Activated T-cell treated with anti-CD3 and anti-CD28 coated beads for 4 hours (primary cell): ENCODE measurements around the gene EHF.

Source experiments
- DNase-seq: peaks from one replicate; pipeline ENCODE4 v3.0.0-alpha.2; 2020

Gene EHF

DNA sequence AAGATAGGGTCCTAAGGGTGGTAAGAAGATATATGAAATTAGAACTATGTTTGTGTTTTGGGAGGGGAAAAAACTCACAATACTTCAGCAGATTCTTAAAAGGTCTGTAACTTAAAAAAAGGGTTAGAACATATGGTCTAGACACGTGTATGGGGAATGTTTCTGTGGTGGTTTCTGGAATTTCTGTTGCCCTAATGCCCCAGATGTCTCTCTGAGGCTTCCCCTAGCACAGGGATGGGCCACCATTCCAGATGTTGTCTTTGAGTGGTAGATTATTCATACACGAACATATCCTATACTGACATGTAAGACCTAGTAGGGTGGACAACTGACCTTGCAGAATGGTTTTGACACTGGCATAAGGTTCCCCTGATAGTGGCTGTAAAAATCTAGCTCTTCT, 26.2 kb downstream of the EHF start:
- no peak for DNase-seq

GRCh38 chr11:34647532-34647931, 26.6 kb downstream of the EHF start:
- DNase-seq = no peak

DNA sequence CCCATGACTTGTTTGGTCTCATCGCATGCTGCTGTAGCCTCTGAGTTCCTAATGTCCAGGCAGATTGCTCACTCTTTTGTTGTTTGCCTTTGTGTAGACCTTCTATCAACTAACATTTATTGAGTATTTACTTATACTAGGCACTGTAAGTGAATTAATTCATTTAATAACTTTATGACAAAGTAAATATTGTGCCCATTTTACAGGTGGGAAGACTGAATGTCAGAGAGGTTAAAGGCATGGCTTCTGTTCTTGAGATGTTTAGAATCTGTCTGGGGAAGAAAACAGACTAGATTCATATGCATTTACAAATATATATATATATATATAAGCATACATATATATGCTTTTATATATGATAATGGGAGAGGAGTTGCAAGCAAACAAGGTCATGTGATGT, 27.1 kb downstream of the EHF start:
- DNase-seq = no peak

- no peak for DNase-seq
Observed at GRCh38 chr11:34649597-34649996, 28.7 kb downstream of the EHF start.

GRCh38 chr11:34650528-34650927, 29.6 kb downstream of the EHF start:
- DNase-seq = peak; percentile 62

GRCh38 chr11:34651551-34651950, 30.7 kb downstream of the EHF start:
- no peak for DNase-seq

- DNase-seq = no peak
Observed at GRCh38 chr11:34652191-34652973, 31.5 kb downstream of the EHF start.

- DNase-seq = no peak
Observed at GRCh38 chr11:34653031-34653430, 32.1 kb downstream of the EHF start.

DNA sequence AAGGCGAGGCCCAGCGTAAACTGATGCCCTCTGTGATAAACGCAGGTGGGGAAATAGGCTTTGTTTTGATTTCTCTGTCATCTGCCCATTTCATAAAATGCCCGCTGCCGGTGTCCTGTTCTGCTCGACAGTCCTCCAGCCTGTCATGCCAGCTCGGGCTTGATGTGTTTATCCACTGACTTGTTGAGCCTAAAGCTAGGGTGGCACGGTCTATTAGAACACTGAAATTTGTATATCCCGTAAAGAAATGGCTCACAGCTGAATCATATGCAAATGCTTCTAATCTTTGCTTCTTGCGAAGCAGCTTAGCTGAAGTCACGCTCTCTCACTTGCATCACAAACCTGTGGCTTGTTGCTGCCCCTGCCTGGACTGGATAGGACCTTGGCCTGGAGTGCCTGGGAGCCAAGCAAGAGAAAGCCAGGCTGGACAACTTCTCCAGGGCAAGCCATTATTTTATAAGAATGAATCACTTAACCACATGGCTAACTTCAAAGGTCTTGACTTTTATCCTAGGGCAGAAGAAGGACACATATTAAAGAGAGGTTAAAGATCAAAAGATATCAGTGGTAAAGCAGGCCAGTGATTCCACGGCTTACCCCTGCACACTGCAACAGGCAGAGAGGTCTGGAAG, 33.1 kb downstream of the EHF start:
- no peak for DNase-seq

GRCh38 chr11:34654483-34655334, 33.8 kb downstream of the EHF start:
- DNase-seq = no peak

DNA sequence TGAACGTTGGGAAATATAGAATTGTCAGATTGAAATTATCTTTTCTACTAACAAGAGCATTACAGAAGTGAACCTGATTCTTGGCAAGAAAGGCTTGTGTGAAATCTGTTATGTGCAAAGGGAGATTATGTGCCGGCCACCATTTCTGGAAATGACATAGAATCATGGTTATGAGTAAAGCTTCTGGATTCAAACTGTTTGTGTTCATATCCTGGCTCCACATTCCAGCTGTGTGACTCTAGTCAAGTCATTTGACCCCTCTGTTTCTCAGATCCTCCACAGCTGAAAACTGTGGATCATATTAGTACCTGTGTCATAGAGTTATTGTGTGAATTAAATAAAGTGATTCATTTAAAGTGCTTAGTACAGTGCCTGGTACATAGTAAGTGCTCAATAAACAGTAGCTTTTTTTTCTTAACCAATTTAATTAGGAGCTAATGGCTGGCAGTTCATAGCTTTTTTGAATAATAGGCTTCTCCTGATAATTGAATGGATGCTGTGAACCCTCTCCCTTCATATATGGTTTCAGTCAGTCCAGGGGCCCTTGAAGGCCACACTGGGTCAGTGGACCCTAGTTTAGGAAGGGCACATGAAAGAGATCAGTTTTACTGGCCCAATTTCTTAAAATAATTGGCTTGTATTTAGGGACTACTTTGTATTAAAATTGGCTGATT, 34.6 kb downstream of the EHF start:
- DNase-seq = no peak

DNA sequence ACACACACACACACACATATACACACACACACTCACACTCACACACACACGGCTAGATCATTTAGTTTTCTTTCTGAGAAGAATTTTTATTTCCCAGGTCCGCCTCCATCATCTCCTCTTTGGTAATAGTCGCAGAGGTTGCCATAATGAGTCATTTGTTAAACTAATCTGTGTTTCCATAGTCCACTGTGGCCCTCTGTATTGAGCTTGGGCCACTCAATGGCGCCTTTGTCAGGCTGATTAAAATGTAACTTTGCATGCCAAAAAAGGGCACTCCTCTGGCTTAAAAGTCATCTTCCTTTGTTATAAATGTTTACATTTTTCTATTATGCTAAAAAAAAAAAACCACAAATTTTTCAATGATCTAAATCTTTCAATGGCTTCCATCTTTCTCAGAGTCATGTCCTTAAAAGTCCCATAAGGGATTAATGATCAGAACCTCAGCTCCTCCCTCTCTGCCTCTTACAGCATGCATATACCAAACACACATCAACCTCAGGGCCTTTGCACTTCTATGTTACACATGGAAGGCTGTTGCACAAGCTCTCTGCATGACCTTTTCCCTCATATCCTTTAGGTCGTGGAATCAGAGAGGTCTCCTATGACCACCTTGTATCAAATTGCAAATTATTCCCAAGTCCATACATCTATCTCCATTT, 35.3 kb downstream of the EHF start:
- DNase-seq = no peak

DNA sequence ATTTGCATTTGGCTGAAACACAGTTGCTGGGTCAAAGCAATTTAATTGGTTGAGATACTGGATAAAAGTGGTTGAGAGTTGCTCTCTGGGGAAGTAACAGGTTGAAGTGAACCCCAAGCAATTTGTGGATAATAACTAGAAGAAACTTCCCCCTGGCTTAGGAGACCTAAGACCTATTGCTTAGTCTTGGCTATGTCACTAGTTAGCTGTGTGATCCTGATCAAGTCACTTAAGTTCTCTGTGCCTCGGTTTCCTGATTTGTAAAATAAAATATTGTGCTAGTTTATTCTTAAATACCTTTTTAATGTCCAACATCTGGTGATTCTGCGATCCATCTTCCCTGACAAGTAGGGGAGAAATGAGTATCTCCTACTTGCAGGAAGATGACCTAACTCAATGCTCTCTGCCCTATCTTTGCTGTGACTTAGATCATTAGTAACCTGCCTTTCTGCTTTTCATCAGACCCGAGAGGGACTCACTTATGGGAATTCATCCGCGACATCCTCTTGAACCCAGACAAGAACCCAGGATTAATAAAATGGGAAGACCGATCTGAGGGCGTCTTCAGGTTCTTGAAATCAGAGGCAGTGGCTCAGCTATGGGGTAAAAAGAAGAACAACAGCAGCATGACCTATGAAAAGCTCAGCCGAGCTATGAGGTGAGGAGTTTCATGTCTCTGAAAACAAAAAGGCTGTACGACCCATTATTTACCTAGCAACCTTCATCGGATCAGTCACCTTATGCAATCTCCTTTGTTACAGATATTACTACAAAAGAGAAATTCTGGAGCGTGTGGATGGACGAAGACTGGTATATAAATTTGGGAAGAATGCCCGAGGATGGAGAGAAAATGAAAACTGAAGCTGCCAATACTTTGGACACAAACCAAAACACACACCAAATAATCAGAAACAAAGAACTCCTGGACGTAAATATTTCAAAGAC, 37.5 kb downstream of the EHF start:
- DNase-seq = no peak

GRCh38 chr11:34659096-34659733, 38.3 kb downstream of the EHF start:
- no peak for DNase-seq

DNA sequence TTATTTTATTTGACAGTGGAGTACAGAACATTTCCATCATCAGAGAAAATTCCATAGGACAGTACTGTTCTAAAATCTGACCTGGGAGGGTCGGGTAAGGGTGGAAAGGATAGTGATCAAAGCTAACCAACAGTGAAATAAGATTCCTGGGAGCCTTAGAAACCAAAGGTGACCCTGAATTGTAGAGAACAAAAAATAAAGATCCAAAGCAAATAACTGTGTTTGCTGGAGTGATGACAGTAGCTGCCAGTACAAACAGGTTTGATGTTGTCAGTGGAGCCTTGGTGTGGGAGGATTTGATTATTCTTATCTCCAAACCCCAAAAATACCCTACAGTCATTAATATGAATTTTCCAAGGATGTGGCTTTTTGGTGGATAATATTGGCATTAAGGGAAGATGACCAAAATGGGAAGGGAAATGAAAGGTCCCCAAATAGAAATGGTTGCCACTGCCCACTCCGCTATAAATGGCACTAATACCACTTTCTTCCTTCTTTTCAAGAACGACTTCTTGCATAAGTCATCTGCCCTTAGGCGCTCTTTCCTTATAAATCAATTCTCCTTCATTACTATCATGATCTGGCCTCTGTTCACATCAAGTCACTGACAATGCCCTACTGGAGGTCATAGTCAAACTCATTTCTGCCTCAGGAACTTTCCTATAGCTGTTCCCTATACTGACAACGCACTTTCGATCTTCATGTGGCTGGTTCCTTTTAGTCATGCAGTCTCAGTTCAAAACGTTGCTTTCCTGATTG, 44.4 kb downstream of the EHF start:
- DNase-seq = no peak

- DNase-seq = no peak
Observed at GRCh38 chr11:34667810-34668582, 47.1 kb downstream of the EHF start.

- no peak for DNase-seq
Observed at GRCh38 chr11:34668583-34669053, 47.7 kb downstream of the EHF start.

GRCh38 chr11:34669458-34669857, 48.6 kb downstream of the EHF start:
- no peak for DNase-seq

- DNase-seq = no peak
Observed at GRCh38 chr11:34671117-34671516, 50.2 kb downstream of the EHF start.
